Testis (tissue), 2 donors: ENCODE measurements around the gene CLRN1.

Source experiments
- POLR2A ChIP-seq: fragments of 450-650 bp; IDR thresholded peaks from one replicate; pipeline ENCODE4 v1.6.1; 2017; ENCODE audit warnings: antibody characterized with exemption, mild to moderate bottlenecking, moderate library complexity
- TF ChIP-seq, protein P1 (sequence below), 3 experiments: fragments of 450-650 bp in 2 of 3; fragments of 200-600 bp in 1 of 3; sonication (generic) in 1 of 3; IDR thresholded peaks; one replicate each; pipeline ENCODE4 v1.5.1; 2016 to 2019; ENCODE audit warnings: antibody characterized with exemption in 3 of 3, mild to moderate bottlenecking in 2 of 3, moderate library complexity in 1 of 3

DNA sequence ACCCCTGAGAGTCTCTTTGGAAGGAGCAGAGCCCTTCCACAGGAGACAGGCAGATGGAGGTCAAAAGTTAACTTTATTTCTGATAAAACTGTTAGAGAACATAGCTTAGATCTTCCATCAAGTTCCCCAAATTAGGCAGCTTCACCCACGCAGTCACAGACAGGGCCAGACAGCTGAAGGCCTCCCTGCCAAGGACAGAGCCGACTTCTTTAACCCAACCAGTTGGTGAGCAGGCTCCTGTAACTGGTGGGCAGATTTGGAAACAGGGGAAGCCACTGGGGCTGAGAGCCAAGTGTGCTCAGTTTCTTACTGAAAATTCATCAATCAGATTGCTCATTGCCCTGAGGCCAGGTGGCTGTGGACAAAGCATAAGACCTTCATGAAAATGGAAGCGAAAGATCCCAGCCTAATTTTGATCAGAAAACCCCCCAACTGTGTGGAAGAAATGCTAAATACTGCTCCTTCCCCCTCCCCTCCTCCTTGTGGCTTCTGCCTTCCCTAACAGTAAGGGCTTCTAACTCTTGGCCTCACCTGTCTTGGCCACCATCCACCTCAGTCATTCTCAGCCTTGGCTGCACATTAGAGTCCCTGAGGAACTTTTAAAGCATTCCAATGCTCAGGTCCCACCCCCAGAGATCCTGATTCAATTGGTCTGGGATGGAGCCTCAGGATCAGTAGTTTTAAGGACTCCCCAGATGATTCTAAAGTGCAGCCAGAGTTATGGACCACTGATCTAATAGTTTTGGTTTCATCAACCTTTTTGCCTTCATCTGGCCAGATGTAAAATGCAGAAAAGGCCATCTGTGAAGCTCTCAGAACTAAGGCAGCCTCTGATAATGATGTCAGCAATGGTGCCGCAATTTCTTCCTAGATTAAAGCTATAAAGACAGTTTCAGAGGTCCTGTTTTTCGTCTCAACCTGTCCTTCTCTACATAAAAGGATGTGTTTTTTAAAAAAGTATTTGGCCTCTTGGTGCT, 11.5 kb downstream of the CLRN1 start:
- TF ChIP-seq, protein P1, sequence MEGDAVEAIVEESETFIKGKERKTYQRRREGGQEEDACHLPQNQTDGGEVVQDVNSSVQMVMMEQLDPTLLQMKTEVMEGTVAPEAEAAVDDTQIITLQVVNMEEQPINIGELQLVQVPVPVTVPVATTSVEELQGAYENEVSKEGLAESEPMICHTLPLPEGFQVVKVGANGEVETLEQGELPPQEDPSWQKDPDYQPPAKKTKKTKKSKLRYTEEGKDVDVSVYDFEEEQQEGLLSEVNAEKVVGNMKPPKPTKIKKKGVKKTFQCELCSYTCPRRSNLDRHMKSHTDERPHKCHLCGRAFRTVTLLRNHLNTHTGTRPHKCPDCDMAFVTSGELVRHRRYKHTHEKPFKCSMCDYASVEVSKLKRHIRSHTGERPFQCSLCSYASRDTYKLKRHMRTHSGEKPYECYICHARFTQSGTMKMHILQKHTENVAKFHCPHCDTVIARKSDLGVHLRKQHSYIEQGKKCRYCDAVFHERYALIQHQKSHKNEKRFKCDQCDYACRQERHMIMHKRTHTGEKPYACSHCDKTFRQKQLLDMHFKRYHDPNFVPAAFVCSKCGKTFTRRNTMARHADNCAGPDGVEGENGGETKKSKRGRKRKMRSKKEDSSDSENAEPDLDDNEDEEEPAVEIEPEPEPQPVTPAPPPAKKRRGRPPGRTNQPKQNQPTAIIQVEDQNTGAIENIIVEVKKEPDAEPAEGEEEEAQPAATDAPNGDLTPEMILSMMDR (IDR thresholded peaks at IDR 0.05) = no peak
- TF ChIP-seq POLR2A = no peak
